ENCODE measurements around the gene AGAP2.

DNA sequence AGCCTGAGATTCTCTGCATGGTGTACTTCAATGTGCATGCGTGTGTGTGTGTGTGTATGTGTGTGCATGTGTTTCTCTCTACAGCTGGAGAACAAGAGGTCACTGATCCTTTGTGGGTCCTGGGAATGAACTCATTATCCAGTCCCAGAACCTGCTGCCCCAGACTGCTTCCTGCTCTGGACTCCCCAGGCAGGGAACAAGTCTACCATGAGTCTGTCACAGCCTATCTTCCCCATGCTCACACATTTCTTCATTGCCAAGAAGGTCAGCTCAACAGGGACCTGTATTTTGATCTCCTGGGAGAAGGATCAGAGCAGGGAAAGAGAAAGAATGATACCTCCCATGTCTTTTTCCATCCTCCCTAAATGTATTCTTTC lies 2.9 kb upstream of the AGAP2 start:
- TF ChIP-seq EZH2phosphoT487 (IDR thresholded peaks at IDR 0.05; ENCODE audit: borderline replicate concordance), result no peak
- TF ChIP-seq, protein P1, sequence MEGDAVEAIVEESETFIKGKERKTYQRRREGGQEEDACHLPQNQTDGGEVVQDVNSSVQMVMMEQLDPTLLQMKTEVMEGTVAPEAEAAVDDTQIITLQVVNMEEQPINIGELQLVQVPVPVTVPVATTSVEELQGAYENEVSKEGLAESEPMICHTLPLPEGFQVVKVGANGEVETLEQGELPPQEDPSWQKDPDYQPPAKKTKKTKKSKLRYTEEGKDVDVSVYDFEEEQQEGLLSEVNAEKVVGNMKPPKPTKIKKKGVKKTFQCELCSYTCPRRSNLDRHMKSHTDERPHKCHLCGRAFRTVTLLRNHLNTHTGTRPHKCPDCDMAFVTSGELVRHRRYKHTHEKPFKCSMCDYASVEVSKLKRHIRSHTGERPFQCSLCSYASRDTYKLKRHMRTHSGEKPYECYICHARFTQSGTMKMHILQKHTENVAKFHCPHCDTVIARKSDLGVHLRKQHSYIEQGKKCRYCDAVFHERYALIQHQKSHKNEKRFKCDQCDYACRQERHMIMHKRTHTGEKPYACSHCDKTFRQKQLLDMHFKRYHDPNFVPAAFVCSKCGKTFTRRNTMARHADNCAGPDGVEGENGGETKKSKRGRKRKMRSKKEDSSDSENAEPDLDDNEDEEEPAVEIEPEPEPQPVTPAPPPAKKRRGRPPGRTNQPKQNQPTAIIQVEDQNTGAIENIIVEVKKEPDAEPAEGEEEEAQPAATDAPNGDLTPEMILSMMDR (conservative IDR thresholded peaks at IDR 0.05; ENCODE audit: low read length), result no peak

Measured in Loucy (cell line).